ENCODE data around the gene TTC9C. TPM values are rescaled to one million over a fixed set of nuclear protein-coding genes. Genes with fewer than 3 reads are reported as not detected.
A peak's percentile ranks its signal among the peaks of the same experiment; 100 is the strongest.
"Not testable (repeated sequence)": the region's sequence is repeated elsewhere in the genome, so short reads cannot be mapped to it uniquely, and the experiment has no call there.

The TTC9C gene
- total RNA-seq, 1 experiment from 2014 or later, result 53.4 TPM

GRCh38 chr11:62709247-62710000, 18.9 kb upstream of the TTC9C start:
- peak; percentile 98 for DNase-seq (ENCODE audit: low read depth)

DNA sequence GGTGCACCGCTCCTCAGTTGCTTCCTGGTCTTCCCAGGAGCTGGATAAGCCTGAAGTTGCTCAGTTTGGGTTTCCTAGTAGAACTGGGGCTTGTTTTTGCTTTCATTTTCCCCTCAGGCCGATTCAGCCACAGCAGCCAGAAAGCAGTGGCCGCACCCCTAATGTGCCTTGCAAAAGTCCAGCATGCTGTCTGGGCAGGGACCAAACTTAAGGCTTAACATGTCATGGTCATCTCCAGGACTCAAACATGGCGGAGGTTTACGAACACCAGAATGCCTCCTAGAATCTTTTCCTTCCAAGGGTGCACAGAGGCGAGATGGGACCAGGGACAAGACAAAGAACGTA, 18.3 kb upstream of the TTC9C start:
- peak; percentile 33 for DNase-seq (ENCODE audit: low read depth)

DNA sequence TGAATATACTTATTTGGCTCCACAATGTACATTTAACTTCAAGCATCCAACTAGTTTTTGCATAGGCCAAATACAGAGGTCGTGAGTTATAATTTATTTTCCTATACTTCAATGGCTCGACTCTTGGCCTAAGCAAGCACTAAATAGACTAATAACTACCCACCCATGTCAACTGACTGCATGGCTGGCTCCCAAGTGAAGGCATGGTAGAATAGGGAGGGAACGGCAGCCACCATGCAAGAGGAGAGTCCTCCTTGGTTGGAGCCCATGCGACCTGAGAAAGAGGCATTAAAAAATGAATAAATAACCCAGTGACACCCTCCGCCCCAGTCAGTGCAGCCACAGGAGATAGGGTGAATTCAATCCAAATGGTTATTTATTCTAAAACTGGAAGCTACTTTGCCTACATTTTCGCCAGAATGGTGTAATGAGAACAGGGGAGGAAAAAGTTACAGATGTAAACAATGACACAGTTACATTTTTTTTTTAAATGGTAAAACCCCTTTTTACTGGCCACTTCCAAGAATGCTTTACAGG, 15.9 kb upstream of the TTC9C start:
- no peak for DNase-seq (ENCODE audit: low read depth)

GRCh38 chr11:62712861-62713260, 15.4 kb upstream of the TTC9C start:
- DNase-seq (ENCODE audit: low read depth), result no peak

DNA sequence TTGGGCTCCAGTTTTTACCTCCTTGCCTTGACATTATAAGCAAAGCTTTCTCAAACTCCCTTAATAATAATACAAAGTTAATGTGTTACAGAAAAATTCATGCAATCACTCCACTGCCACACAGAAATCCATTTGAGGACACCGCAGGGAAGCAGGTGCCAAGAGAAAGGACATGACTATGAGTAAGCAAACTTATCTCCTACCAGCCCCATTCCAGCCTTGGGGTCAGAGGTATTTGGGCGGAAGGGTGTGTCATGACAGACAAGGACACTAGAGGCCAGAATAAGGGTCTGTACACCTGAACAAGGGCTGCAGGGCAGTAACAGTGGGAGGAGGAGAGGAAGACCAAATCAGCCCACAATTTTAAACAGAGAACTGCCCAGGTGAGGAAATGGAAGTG, 14.9 kb upstream of the TTC9C start:
- DNase-seq (ENCODE audit: low read depth), result no peak

- no peak for DNase-seq (ENCODE audit: low read depth)
Observed at GRCh38 chr11:62715150-62716130, 12.8 kb upstream of the TTC9C start.

DNA sequence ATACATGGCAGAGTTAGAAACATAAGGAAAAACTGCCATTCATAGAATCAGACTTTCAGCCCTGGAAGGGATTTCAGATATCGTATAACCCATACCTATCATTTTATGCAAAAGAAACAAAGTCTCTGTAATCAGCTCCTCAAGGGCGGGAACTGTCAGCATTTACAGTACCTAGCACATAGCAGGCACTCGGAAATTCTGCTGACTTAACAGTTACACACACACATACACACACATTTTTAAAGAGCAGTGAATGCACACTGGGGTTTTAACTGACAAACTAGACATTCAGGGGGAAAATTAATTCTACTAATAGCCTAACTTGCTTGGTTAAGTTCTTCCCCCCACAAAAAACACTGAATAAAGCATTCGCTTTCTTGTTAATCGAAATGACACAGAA, 12.1 kb upstream of the TTC9C start:
- no peak for DNase-seq (ENCODE audit: low read depth)

GRCh38 chr11:62716816-62717215, 11.5 kb upstream of the TTC9C start:
- no peak for DNase-seq (ENCODE audit: low read depth)

DNA sequence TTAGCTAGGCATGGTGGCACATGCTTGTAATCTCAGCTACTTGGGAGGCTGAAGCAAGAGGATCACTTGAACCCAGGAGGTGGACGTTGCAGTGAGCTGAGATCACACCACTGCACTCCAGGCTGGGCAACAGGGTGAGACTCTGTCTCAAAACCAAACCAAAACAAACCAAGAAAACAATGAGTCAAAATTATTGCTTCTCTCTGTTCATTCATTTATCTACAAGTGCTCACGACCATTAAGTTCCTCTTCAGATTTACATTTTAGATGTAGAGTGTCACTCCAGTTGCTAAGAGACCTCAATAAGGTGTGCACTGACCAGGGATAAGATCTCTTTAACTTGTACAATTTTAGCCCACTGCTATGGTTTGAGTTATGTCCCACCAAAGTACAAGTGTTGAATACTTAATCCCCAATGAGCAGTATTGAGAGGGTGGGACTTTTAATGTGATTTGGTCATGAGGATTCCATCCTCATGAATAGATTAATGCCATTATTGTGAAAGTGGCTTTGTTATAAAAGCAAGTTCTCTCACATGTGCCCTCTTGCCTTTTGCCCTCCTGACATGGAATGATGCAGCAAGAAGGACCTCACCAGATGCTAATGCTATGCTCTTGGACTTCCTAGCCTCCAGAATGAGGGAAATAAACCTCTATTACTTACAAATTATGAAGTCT, 8.8 kb upstream of the TTC9C start:
- DNase-seq (ENCODE audit: low read depth), result peak; percentile 25

DNA sequence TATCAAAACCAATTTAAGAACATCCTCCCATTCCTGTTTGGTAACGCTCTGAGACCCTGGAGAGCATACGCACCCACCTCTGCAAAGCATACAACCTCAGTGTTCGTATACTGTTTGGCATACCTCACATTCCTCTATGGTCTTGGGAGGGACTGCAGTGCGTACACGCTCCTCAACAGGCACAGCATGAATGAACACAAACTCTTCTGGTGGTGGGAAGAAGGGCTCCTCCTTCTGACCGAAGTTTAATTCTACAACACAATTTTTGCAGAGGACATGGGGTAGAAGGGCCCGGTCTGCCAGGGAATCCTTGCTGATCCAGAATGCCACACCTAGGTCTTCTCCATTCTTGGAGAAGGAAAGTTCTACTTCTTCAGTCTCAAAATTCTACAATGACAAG, 6.3 kb upstream of the TTC9C start:
- DNase-seq (ENCODE audit: low read depth), result peak; percentile 33

GRCh38 chr11:62724171-62724570, 4.1 kb upstream of the TTC9C start:
- no peak for DNase-seq (ENCODE audit: low read depth)

GRCh38 chr11:62725646-62726045, 2.6 kb upstream of the TTC9C start:
- no peak for DNase-seq (ENCODE audit: low read depth)

DNA sequence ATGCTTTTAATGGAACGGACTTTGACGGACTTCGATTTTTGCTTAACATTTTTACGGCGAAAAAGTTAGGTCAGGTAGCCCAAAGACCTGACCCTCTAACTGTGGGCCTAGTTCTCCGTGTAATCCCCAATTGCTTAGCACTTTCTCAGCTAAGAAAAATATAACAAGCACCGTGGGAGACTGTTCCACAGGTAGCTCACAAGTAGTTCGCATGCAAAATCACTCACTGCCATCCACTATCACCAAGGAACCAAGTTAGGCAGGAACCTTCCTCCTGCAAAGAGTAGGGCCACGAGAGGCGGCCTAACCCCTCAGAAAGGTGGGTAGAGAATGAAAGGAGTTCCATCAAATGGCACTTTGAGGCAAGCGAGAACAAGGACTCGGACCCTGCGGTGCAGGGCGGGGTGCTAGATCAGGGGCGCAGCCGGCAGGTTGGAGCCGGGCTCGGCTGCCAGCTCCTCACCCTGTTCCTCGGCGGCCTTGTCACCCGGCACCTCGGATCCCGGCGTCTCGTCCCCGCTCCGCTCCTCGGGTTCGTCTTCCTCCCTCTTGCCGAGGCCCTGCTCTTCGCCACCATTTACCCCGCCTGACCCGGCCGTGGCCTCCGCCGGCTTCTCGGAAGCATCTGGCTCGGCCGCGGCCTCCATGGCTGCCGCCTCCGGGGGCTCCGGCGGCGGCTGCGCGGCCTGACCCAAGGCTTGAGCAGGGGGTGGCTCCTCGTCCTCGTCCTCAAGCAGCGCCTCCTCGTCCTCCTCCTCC, 2.0 kb upstream of the TTC9C start:
- no peak for DNase-seq (ENCODE audit: low read depth)

- DNase-seq (ENCODE audit: low read depth), result no peak
Observed at GRCh38 chr11:62726915-62727164, 1.4 kb upstream of the TTC9C start.

DNA sequence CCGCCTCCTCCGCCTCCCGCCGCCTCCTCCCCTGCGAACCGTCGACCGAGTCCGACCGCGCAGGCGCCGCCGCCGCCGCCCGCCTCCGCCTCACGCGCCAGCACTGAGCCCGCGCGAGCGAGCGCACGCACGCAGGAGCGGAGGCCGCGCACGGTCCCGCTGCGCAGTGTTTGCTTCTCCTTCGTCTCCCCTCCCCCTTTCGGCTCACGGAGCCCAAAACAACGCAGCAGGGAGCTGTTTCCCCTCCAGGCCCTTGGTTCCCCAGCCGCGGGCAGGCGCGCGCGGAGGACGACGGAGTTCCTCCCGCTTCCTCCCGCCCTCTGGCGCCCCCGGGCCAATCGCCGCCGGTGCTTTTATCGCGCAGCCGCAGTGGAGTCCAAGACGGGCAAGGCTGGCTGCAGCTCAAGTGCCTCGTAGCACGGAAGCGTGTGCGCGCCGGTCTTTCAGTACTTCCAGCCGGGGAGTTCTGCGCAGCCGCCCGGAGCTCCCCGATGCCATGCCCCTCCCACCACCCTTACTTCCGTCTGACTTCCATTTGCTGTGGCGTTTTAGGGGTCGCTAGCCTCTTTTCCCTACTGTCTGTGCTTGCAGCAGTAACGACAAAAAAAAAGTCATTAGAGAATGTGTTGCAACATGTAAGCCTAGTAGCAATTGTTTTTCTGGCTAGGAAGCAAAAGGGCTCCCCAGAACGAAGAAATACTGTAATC, 968 bp upstream of the TTC9C start, which contains the start of gene HNRNPUL2:
TSS of gene HNRNPUL2 (minus strand) at position 293 of the 707 bp plus-strand sequence. CDS start 301 bp downstream, outside the sequence.
- DNase-seq (ENCODE audit: low read depth), result peak; percentile 99

GRCh38 chr11:62727872-62728170, 465 bp upstream of the TTC9C start:
- DNase-seq (ENCODE audit: low read depth), result peak; percentile 99

DNA sequence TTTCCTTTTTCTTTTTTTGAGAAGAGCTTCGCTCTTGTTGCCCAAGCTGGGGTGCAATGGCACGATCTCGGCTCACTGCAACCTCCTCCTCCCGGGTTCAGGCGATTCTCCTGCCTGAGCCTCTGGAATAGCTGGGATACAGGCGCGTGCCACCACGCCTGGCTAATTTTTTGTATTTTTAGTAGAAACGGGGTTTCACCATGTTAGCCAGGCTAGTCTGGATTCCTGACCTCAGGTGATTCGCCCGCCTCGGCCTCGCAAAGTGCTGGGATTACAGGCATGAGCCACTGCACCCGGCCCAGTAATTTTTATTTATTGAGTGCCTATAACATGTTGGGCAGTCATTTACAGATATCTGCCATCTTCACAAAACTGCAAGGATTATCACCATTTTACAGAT, 1.8 kb downstream of the TTC9C start:
- DNase-seq (ENCODE audit: low read depth), result not testable (repeated sequence)

DNA sequence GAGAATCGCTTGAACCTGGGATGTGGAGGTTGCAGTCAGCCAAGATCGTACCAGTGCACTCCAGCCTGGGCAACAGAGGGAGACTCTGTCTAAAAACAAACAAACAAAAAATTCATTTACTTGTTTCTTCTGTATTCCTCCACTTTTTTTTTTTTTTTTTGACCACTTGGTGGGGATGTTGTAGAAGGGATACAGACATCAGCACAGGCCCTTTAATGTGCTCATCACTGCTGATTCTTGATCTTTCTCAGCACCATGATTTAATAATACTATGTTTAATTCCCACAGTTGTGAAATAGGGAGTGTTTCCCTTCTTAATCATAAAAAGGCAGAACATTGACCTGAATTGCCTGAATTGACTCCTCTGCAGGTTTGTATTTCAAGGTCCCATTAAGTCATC, 4.5 kb downstream of the TTC9C start:
- peak; percentile 57 for DNase-seq (ENCODE audit: low read depth)

DNA sequence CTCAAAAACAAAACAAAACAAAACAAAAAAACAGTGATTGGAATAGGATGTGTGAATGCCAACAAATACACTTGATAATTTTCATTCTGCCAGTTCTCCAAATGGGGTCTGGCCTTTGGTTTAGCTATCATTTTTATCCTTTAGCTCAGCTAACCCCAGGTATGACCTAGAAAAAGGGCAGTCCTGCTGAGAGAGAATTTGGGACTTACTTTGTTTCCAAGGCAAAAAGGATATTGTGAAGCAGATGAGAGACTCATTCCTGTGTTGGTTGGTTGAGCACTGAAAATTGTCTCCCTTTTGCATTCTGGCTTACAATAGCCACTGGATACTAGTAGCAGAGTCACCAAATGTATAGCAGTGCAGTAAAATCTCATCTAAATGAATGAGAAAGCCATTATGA, 8.9 kb downstream of the TTC9C start:
- no peak for DNase-seq (ENCODE audit: low read depth)

GRCh38 chr11:62747475-62748160, 19.3 kb downstream of the TTC9C start:
- no peak for DNase-seq (ENCODE audit: low read depth)
